Progenitor cell of endocrine pancreas (in vitro differentiated cells): ENCODE data around the gene WDR62. TPM values are rescaled to one million over a fixed set of nuclear protein-coding genes. Genes with fewer than 3 reads are reported as not detected.

Source experiments
- DNase-seq: peaks from one replicate; pipeline ENCODE4 v3.0.0; 2021; ENCODE audit warnings: low spot score; ENCODE audit not compliant: unreplicated experiment
- H3K27ac Mint-ChIP-seq: 2 replicates; pipeline ENCODE4 v1.8.0; 2021; ENCODE audit warnings: mild to moderate bottlenecking, moderate library complexity, mixed read lengths
- H3K27me3 Mint-ChIP-seq: 2 replicates; pipeline ENCODE4 v1.8.0; 2021; ENCODE audit warnings: mixed read lengths
- H3K36me3 Mint-ChIP-seq: 2 replicates; pipeline ENCODE4 v1.8.0; 2022; ENCODE audit warnings: mixed read lengths; ENCODE audit not compliant: insufficient read depth
- H3K4me1 Mint-ChIP-seq: 2 replicates; pipeline ENCODE4 v1.8.0; 2021; ENCODE audit warnings: low read depth, mixed read lengths
- H3K4me3 Mint-ChIP-seq: 2 replicates; pipeline ENCODE4 v1.8.0; 2021; ENCODE audit warnings: low read depth, mild to moderate bottlenecking, moderate library complexity, mixed read lengths
- H3K9me3 Mint-ChIP-seq: 2 replicates; pipeline ENCODE4 v1.8.0; 2021; ENCODE audit warnings: low read depth, mixed read lengths
- CTCF ChIP-seq: fragments of 200-600 bp; sonication (generic); IDR thresholded peaks from one replicate; pipeline ENCODE4 v1.5.0; 2021; ENCODE audit warnings: antibody characterized with exemption, mild to moderate bottlenecking; ENCODE audit not compliant: unreplicated experiment
- total RNA-seq: library from RNA; stranded (reverse); gene quantifications from 2 replicates; pipeline ENCODE4 v1.2.1, GENCODE V29; 2021

The WDR62 gene
- total RNA-seq, 1 donor from 2014 or later = 9.2 TPM

- no peaks in the 10 kb centered on the region for H3K9me3 Mint-ChIP-seq
- H3K4me1 Mint-ChIP-seq = no peaks in the 10 kb centered on the region
- no peak overlapping the region for H3K27ac Mint-ChIP-seq
- H3K36me3 Mint-ChIP-seq = peaks cover 4% of the 10 kb centered on the region
- no peaks in the 10 kb centered on the region for H3K27me3 Mint-ChIP-seq
- DNase-seq = no peak
- no peak overlapping the region for H3K4me3 Mint-ChIP-seq
- TF ChIP-seq CTCF = no peak
Measured at GRCh38 chr19:36084231-36085009, 29.7 kb downstream of the WDR62 start.

GRCh38 chr19:36086326-36086725 lies 31.6 kb downstream of the WDR62 start:
- Mint-ChIP-seq H3K36me3 (peaks cover 4% of the 10 kb centered on the region), H3K9me3 (no peaks in the 10 kb centered on the region), H3K4me3 (no peak overlapping the region), H3K27me3 (no peaks in the 10 kb centered on the region), H3K4me1 (no peaks in the 10 kb centered on the region), H3K27ac (no peak overlapping the region)
- TF ChIP-seq CTCF = no peak
- no peak for DNase-seq

- TF ChIP-seq CTCF = no peak
- no peak overlapping the region for H3K4me3 Mint-ChIP-seq
- DNase-seq = no peak
- no peaks in the 10 kb centered on the region for H3K36me3 Mint-ChIP-seq
- no peaks in the 10 kb centered on the region for H3K27me3 Mint-ChIP-seq
- H3K27ac Mint-ChIP-seq = no peak overlapping the region
- no peaks in the 10 kb centered on the region for H3K9me3 Mint-ChIP-seq
- H3K4me1 Mint-ChIP-seq = no peaks in the 10 kb centered on the region
Measured at GRCh38 chr19:36089847-36090246, 35.1 kb downstream of the WDR62 start.

- no peaks in the 10 kb centered on the region for H3K9me3 Mint-ChIP-seq
- DNase-seq = no peak
- no peaks in the 10 kb centered on the region for H3K27me3 Mint-ChIP-seq
- H3K4me3 Mint-ChIP-seq = no peak overlapping the region
- no peaks in the 10 kb centered on the region for H3K4me1 Mint-ChIP-seq
- no peak overlapping the region for H3K27ac Mint-ChIP-seq
- no peaks in the 10 kb centered on the region for H3K36me3 Mint-ChIP-seq
- TF ChIP-seq CTCF = no peak
Measured at GRCh38 chr19:36090910-36091695, 36.4 kb downstream of the WDR62 start.

GRCh38 chr19:36092566-36092965 lies 37.9 kb downstream of the WDR62 start:
- H3K9me3 Mint-ChIP-seq = no peaks in the 10 kb centered on the region
- TF ChIP-seq CTCF = no peak

More at GRCh38 chr19:36092566-36092965, 37.9 kb downstream of the WDR62 start:
- Mint-ChIP-seq H3K4me1 (no peaks in the 10 kb centered on the region), H3K27ac (no peak overlapping the region), H3K27me3 (no peaks in the 10 kb centered on the region), H3K4me3 (no peak overlapping the region), H3K36me3 (no peaks in the 10 kb centered on the region)
- no peak for DNase-seq
